Panc1 (cell line): ENCODE data around the gene CSNK2A2. TPM values are rescaled to one million over a fixed set of nuclear protein-coding genes. Genes with fewer than 3 reads are reported as not detected.

Source experiments
- ATAC-seq: fragments of 200-7000 bp; cut with Tn5 transposase; 2 replicates; pipeline ENCODE4 v1.9.1; 2020; ENCODE audit warnings: mild to moderate bottlenecking, moderate library complexity
- BruUV-seq: library from RNA; stranded (reverse); fragments of 400-500 nt; replicated peaks from 2 replicates; lab custom pipeline; 2021; lab: Mats Ljungman, UMichigan
- CTCF ChIA-PET: fragments of 300-600 bp; sonication (Branson Sonifier 250); formaldehyde crosslinking; loops from one replicate; lab custom pipeline; 2022; ENCODE audit warnings: antibody characterized with exemption; lab: Charles Lee
- POLR2A ChIA-PET: fragments of 300-600 bp; sonication (Branson Sonifier 250); formaldehyde crosslinking; loops from one replicate; lab custom pipeline; 2022; ENCODE audit warnings: antibody characterized with exemption; lab: Charles Lee
- DNase-seq: peaks from one replicate; pipeline ENCODE4 v3.0.0-alpha.2; 2010; ENCODE audit warnings: low read depth, low spot score
- H3K27ac ChIP-seq: 2 replicates; pipeline ENCODE4 v1.5.1; 2011; ENCODE audit warnings: mild to moderate bottlenecking, low read length, inconsistent platforms
- H3K27me3 ChIP-seq: fragments of 200-500 bp; sonication (Bioruptor generic); 2 replicates; pipeline ENCODE4 v1.6.0; 2014; ENCODE audit warnings: low read length, inconsistent platforms; ENCODE audit not compliant: control insufficient read depth, insufficient read depth
- H3K36me3 ChIP-seq: fragments of 200-500 bp; sonication (Bioruptor generic); 2 replicates; pipeline ENCODE4 v1.5.1; 2014; ENCODE audit warnings: inconsistent platforms, mild to moderate bottlenecking, low read length, moderate library complexity; ENCODE audit not compliant: control insufficient read depth, insufficient read depth
- H3K4me1 ChIP-seq: 2 replicates; pipeline ENCODE4 v1.5.1; 2011; ENCODE audit warnings: inconsistent platforms, mild to moderate bottlenecking, low read length, moderate library complexity; ENCODE audit not compliant: control insufficient read depth, insufficient read depth
- H3K4me3 ChIP-seq, 2 experiments: 2 replicates each; pipeline ENCODE4 v1.5.1; 2011 to 2012; ENCODE audit warnings: low read depth in 2 of 2, low read length in 2 of 2, mild to moderate bottlenecking in 2 of 2, inconsistent platforms in 1 of 2, moderate library complexity in 1 of 2
- H3K9me3 ChIP-seq: fragments of 200-500 bp; sonication (Bioruptor generic); 2 replicates; pipeline ENCODE4 v1.5.1; 2014; ENCODE audit warnings: low read depth, mild to moderate bottlenecking, inconsistent platforms, low read length, moderate library complexity; ENCODE audit not compliant: control insufficient read depth, insufficient read depth
- CTCF ChIP-seq: fragments of 450-650 bp; IDR thresholded peaks from 2 replicates; pipeline ENCODE4 v1.5.1; 2017; ENCODE audit warnings: mild to moderate bottlenecking
- POLR2AphosphoS5 ChIP-seq: IDR thresholded peaks from 2 replicates; pipeline ENCODE4 v1.6.1; 2012; ENCODE audit warnings: mild to moderate bottlenecking, low read depth, low read length, moderate library complexity
- SIN3A ChIP-seq: IDR thresholded peaks from 2 replicates; pipeline ENCODE4 v1.6.1; 2012; ENCODE audit warnings: low read depth, mild to moderate bottlenecking, low read length, moderate library complexity, borderline replicate concordance; ENCODE audit not compliant: insufficient read depth
- TCF7L2 ChIP-seq: IDR thresholded peaks from 2 replicates; pipeline ENCODE4 v1.6.1; 2011; ENCODE audit warnings: mild to moderate bottlenecking, low read depth, low read length, inconsistent platforms
- in situ Hi-C: cut with HindIII; loops from 2 replicates; pipeline ENCODE4 v1.10.0; 2016; ENCODE audit warnings: low sequenced_read_pairs, low pct_unique_long_range_greater_than_20kb
- intact Hi-C: fragments of 100-400 bp; cut with micrococcal nuclease; formaldehyde crosslinking; loops from one replicate; pipeline ENCODE4 v1.10.0; 2022; ENCODE audit not compliant: unreplicated experiment
- total RNA-seq: library from RNA; stranded (reverse); gene quantifications from one replicate; pipeline ENCODE4 v1.2.1, GENCODE V29; 2021; ENCODE audit not compliant: unreplicated experiment
- TF ChIP-seq, protein P1 (sequence below), 2 experiments: IDR thresholded peaks; 2 replicates each; pipeline ENCODE4 v1.6.1; 2011 to 2012; ENCODE audit warnings: low read depth in 2 of 2, control low read depth in 1 of 2, low read length in 1 of 2, mild to moderate bottlenecking in 1 of 2, moderate library complexity in 1 of 2; ENCODE audit not compliant: insufficient read depth in 1 of 2

The CSNK2A2 gene
- total RNA-seq, 1 experiment from 2014 or later, result 60.9 TPM

- no peaks in the 10 kb centered on the region for H3K4me1 ChIP-seq
- H3K27ac ChIP-seq, result no peak overlapping the region
- ATAC-seq (no peak), DNase-seq (no peak)
- CTCF ChIA-PET, result no interaction called here
- H3K4me3 ChIP-seq, result no peak overlapping the region
- in situ Hi-C loops, result no loop called here
- H3K36me3 ChIP-seq, result no peaks in the 10 kb centered on the region
- peaks cover 2% of the 10 kb centered on the region; the same call in 1 of the 2 replicates for H3K27me3 ChIP-seq
- no TSS peak for BruUV-seq
- TF ChIP-seq POLR2AphosphoS5 (no peak), CTCF (no peak), SIN3A (no peak), TCF7L2 (no peak)
- TF ChIP-seq, protein P1, sequence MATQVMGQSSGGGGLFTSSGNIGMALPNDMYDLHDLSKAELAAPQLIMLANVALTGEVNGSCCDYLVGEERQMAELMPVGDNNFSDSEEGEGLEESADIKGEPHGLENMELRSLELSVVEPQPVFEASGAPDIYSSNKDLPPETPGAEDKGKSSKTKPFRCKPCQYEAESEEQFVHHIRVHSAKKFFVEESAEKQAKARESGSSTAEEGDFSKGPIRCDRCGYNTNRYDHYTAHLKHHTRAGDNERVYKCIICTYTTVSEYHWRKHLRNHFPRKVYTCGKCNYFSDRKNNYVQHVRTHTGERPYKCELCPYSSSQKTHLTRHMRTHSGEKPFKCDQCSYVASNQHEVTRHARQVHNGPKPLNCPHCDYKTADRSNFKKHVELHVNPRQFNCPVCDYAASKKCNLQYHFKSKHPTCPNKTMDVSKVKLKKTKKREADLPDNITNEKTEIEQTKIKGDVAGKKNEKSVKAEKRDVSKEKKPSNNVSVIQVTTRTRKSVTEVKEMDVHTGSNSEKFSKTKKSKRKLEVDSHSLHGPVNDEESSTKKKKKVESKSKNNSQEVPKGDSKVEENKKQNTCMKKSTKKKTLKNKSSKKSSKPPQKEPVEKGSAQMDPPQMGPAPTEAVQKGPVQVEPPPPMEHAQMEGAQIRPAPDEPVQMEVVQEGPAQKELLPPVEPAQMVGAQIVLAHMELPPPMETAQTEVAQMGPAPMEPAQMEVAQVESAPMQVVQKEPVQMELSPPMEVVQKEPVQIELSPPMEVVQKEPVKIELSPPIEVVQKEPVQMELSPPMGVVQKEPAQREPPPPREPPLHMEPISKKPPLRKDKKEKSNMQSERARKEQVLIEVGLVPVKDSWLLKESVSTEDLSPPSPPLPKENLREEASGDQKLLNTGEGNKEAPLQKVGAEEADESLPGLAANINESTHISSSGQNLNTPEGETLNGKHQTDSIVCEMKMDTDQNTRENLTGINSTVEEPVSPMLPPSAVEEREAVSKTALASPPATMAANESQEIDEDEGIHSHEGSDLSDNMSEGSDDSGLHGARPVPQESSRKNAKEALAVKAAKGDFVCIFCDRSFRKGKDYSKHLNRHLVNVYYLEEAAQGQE (IDR thresholded peaks at IDR 0.05; ENCODE audit: insufficient read depth in 1 of 2, low read depth in 2 of 2, low read length in 1 of 2), result no peak
- no peaks in the 10 kb centered on the region for H3K9me3 ChIP-seq
- intact Hi-C loops, result no loop called here
- POLR2A ChIA-PET, result no interaction called here
These were observed 21.5 kb upstream of the CSNK2A2 start for GRCh38 chr16:58219432-58219831.

GRCh38 chr16:58218786-58219185, 20.9 kb upstream of the CSNK2A2 start:
- no TSS peak for BruUV-seq
- no peak for ATAC-seq
- in situ Hi-C loops, result no loop called here

More at GRCh38 chr16:58218786-58219185, 20.9 kb upstream of the CSNK2A2 start:
- no peak for DNase-seq
- TF ChIP-seq CTCF (no peak), SIN3A (no peak), POLR2AphosphoS5 (no peak), TCF7L2 (no peak)
- TF ChIP-seq, protein P1 (IDR thresholded peaks at IDR 0.05; ENCODE audit: insufficient read depth in 1 of 2, low read depth in 2 of 2, low read length in 1 of 2), result no peak
- Histone ChIP-seq H3K4me1 (no peaks in the 10 kb centered on the region), H3K9me3 (no peaks in the 10 kb centered on the region), H3K4me3 (no peak overlapping the region), H3K36me3 (no peaks in the 10 kb centered on the region), H3K27me3 (peaks cover 5% of the 10 kb centered on the region), H3K27ac (no peak overlapping the region)
- ChIA-PET CTCF (no interaction called here), POLR2A (no interaction called here)
- intact Hi-C loops, result no loop called here
